Type B pancreatic cell (in vitro differentiated cells): ENCODE data around the gene SYNGR3. TPM values are rescaled to one million over a fixed set of nuclear protein-coding genes. Genes with fewer than 3 reads are reported as not detected.

Experiments used
- DNase-seq: peaks from one replicate; pipeline ENCODE4 v3.0.0; 2021; ENCODE audit warnings: mixed read lengths; ENCODE audit not compliant: unreplicated experiment; ENCODE audit errors: extremely low spot score
- H3K27ac Mint-ChIP-seq: 2 replicates; pipeline ENCODE4 v1.8.0; 2021; ENCODE audit warnings: mild to moderate bottlenecking, mixed read lengths
- H3K27me3 Mint-ChIP-seq: 2 replicates; pipeline ENCODE4 v1.8.0; 2021; ENCODE audit warnings: mixed read lengths
- H3K36me3 Mint-ChIP-seq: 2 replicates; pipeline ENCODE4 v1.8.0; 2021; ENCODE audit warnings: mixed read lengths
- H3K4me1 Mint-ChIP-seq: one replicate; pipeline ENCODE4 v1.8.0; 2021; ENCODE audit warnings: mixed read lengths; ENCODE audit not compliant: unreplicated experiment
- H3K4me3 Mint-ChIP-seq: 2 replicates; pipeline ENCODE4 v1.8.0; 2021; ENCODE audit warnings: mild to moderate bottlenecking, mixed read lengths
- H3K9me3 Mint-ChIP-seq: 2 replicates; pipeline ENCODE4 v1.8.0; 2021; ENCODE audit warnings: mixed read lengths
- total RNA-seq: library from RNA; stranded (reverse); gene quantifications from 2 replicates; pipeline ENCODE4 v1.2.1, GENCODE V29; 2021; ENCODE audit warnings: low replicate concordance
- TF ChIP-seq, protein P1 (sequence below): fragments of 200-600 bp; sonication (generic); conservative IDR thresholded peaks from 2 replicates; pipeline ENCODE4 v1.5.0; 2021; ENCODE audit warnings: antibody characterized with exemption, mild to moderate bottlenecking

SYNGR3 gene
- total RNA-seq, 1 donor from 2014 or later = 2.4 TPM

- Mint-ChIP-seq H3K27me3 (no peaks in the 10 kb centered on the region), H3K9me3 (no peaks in the 10 kb centered on the region), H3K36me3 (peaks cover 3% of the 10 kb centered on the region), H3K4me3 (no peak overlapping the region), H3K4me1 (no peaks in the 10 kb centered on the region), H3K27ac (no peak overlapping the region)
- TF ChIP-seq, protein P1, sequence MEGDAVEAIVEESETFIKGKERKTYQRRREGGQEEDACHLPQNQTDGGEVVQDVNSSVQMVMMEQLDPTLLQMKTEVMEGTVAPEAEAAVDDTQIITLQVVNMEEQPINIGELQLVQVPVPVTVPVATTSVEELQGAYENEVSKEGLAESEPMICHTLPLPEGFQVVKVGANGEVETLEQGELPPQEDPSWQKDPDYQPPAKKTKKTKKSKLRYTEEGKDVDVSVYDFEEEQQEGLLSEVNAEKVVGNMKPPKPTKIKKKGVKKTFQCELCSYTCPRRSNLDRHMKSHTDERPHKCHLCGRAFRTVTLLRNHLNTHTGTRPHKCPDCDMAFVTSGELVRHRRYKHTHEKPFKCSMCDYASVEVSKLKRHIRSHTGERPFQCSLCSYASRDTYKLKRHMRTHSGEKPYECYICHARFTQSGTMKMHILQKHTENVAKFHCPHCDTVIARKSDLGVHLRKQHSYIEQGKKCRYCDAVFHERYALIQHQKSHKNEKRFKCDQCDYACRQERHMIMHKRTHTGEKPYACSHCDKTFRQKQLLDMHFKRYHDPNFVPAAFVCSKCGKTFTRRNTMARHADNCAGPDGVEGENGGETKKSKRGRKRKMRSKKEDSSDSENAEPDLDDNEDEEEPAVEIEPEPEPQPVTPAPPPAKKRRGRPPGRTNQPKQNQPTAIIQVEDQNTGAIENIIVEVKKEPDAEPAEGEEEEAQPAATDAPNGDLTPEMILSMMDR = no peak
- no peak for DNase-seq
Measured at GRCh38 chr16:1999866-2000514, 10.2 kb downstream of the SYNGR3 start.

DNA sequence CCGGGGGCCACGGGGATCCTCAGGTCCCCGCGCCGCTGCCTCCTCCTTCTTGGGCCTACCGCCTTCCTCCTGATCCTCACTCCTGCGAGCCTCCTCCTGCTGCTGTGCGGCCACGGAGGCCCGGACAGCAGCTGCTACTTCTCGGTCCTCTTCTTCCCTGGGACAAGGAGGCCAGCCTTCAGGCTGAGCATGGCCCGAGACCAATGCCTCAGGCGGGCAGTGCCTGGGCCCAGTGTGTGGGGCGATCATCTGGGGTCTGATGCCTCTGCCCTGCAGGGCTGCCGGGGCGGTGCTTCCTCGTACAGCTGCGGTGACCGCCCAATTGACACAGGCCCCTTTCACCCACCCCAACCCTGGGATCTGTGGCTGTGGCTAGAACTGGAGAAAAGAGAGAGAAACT, 11.3 kb downstream of the SYNGR3 start:
- Mint-ChIP-seq H3K36me3 (peaks cover 3% of the 10 kb centered on the region), H3K4me1 (no peaks in the 10 kb centered on the region), H3K27ac (no peak overlapping the region), H3K9me3 (no peaks in the 10 kb centered on the region), H3K27me3 (no peaks in the 10 kb centered on the region), H3K4me3 (no peak overlapping the region)
- DNase-seq = no peak
- TF ChIP-seq, protein P1 = no peak

- TF ChIP-seq, protein P1 = no peak
- no peak for DNase-seq
Measured at GRCh38 chr16:2001456-2002355, 11.9 kb downstream of the SYNGR3 start.

DNA sequence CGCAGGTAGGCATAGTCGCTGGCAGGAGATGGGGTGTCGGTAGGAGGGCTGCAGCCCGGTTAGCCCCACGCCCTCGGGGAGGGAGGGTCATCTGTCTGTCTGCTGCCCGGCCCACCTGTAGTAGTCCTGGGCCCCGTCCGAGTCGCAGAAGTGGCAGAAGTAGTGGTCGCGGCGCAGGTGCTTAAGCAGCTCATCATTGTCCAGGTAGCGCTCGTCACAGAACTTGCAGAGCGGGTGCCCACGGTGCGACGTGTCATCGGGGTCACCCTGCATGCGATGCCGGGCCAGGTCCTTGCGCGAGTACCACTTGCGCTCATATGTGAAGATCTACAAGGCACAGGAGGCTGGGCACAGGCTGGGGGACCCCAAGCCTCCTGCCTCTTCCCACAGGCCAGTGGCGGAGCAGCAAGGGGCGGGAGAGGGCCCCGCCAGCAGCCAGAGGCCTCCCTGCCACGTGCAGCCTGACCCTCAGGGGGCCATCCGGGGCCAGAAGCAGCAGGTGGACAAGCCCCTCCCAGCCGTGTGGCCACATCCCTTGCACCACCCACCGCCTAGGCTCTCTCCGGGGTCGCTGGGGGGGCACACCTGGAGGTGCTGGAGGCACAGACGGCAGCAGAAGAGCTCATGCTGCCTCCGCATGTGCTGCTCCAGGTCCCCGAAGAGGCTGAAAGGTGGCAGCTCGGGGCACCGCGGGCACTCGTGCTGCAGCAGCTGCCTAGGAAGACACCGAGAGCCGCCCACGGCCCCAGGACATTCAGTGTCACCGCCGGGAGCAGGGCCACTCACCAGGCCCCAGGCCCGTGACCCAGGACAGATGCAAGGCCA, 12.8 kb downstream of the SYNGR3 start:
- no peak for DNase-seq
- no peak overlapping the region for H3K27ac Mint-ChIP-seq
- H3K36me3 Mint-ChIP-seq = no peaks in the 10 kb centered on the region
- no peaks in the 10 kb centered on the region for H3K27me3 Mint-ChIP-seq
- TF ChIP-seq, protein P1 = no peak
- H3K9me3 Mint-ChIP-seq = no peaks in the 10 kb centered on the region
- H3K4me3 Mint-ChIP-seq = no peak overlapping the region
- no peaks in the 10 kb centered on the region for H3K4me1 Mint-ChIP-seq

More at GRCh38 chr16:2001456-2002355, 11.9 kb downstream of the SYNGR3 start:
- Mint-ChIP-seq H3K27me3 (no peaks in the 10 kb centered on the region), H3K9me3 (no peaks in the 10 kb centered on the region), H3K36me3 (peaks cover 3% of the 10 kb centered on the region), H3K27ac (no peak overlapping the region), H3K4me1 (no peaks in the 10 kb centered on the region), H3K4me3 (no peak overlapping the region)

DNA sequence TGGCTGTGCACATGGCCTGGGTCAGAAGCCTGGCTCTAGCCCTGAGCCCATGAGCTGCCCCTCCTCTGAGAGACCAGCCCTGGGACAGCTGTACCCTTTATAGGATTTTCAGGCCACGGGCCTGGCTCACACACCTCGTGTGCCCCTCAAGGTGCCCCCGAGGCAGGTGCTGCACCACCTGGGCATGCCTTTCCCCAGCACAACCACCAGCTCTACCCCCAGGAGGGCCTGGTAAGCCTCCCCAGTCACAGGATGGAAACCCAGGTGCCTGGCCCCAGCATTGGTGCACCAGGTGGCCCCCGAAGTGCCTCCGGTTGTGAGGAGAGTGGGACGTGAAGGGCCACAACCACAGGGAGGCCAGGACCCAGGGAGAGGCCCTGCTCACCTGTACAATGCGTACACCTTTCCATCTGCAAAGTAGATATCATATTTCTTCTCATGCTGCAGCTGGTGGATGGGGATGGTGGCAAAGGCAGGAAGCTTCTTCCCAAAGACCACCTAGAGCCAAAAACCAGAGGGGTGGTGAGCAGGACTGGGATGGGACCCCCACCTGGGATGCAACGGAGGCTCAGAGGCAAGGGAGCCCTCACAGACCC, 13.6 kb downstream of the SYNGR3 start:
- TF ChIP-seq, protein P1 = no peak
- Mint-ChIP-seq H3K4me3 (no peak overlapping the region), H3K27ac (no peak overlapping the region), H3K9me3 (no peaks in the 10 kb centered on the region), H3K27me3 (no peaks in the 10 kb centered on the region), H3K36me3 (no peaks in the 10 kb centered on the region), H3K4me1 (peaks cover 2% of the 10 kb centered on the region)
- no peak for DNase-seq
